NCI-H1048 (cell line): Measurements from ENCODE around the gene RFX3.

Experiments used
- DNase-seq: peaks from one replicate; lab custom pipeline; 2025; lab: John Stamatoyannopoulos, UW

The RFX3 gene

DNA sequence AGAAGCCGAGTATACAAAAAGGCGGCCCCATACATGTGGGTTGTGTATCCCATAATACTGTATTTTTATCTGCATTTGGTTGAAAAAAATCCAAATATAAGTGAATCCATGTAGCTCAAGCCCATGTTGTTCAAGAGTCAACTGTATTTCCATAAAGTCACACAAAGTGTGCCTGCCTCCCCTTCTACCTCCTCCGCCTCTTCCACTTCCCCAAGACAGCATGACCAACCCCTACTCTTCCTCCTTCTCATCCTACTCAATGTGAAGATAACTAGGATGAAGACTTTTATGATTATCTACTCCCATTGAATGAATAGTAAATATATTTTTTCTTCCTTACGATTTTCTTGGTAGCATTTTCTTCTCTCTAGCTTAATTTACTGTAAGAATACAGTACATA is 92.7 kb downstream of the RFX3 start:
- no peak for DNase-seq

DNA sequence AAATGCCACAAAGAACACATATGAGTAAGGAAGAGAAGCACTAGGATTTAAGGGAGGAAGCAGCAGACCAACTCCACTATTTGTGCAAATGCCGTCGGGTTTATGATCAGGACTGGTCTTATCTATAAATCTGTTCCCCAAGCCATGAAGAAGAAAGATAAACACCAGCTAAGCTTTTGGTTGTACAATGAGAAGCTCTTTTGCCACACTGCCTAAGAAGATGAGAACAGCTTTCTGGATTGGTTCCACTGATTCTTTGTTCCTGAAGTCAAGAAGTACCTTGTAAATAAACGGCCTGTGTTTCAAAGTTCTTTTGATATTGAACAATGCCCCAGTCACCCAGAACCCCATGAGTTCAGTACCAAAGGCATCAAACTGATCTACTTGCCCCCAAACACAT is 93.9 kb downstream of the RFX3 start:
- DNase-seq: no peak

DNA sequence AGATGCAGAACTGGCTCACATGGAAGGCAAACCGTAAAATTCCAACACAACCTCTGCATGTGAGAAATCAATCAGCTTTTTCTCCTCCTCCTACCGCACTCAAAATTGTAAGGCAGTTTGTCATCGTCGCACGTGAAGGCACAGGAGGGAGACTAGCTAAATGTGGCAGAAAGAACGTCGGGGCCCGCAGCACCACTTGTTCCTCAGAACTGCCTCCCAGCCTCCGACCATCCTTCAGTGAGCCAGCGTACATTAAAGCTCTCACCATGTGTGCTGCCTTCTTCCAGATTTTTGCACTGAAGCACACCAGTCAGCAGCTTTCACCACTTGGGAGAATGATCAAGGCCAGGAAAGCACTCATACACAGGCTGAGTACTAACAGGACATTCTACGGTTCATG is 105.9 kb downstream of the RFX3 start:
- DNase-seq: no peak

DNA sequence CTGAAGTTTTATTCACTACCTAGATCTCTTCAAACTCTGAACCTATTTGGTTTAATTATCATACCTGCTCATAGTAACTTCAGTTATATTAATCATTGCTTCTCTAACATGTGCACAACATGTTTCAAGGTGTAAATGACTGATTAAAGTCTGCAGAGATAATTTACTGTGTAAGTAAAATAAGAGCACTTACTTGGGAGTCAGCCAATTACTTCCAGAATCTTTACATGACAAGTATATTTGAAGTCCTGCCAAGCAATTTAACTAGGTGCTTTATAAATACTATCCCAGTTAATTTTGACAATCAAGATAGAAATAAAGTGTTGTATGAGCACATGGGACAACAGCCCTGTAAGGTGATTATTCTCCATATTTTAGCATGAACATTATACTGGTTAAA is 109.9 kb downstream of the RFX3 start:
- DNase-seq: no peak

DNA sequence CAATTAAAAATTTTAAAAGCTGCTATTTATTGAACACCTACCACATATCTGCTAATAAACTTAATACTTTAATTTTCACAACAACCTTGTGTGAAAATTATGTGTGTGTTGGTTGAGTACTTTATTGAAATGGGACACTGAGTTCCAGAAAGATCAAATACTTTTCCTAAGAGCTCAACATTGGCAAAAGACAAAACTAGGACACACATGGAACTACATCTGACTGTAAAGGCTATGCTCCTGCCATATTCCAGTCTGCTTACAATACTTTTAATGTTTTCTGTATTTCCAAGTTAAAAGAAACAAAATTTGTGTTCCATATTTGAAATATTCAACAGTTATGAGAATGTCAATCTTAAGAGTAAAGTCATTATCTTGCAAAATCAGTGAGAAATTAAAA is 111.8 kb downstream of the RFX3 start:
- no peak for DNase-seq

DNA sequence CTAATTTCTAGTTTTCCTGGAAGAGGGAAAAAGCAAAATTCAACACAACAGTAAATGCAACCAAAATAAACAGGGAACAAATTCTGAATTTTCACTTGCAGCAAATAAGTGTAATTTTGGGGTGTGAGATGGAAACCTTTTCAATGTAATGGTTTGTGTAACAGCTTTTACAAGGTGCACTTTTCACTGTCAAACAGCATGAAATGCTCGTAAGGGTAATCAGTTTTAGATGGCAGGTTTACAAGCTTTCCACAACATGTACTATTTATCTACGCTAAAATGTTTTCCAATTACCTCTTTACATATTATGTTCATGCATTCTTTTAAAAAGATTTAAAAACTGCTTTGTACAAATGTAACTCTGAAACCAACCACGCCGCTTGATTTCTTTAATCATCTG is 115.3 kb downstream of the RFX3 start:
- DNase-seq: no peak

DNA sequence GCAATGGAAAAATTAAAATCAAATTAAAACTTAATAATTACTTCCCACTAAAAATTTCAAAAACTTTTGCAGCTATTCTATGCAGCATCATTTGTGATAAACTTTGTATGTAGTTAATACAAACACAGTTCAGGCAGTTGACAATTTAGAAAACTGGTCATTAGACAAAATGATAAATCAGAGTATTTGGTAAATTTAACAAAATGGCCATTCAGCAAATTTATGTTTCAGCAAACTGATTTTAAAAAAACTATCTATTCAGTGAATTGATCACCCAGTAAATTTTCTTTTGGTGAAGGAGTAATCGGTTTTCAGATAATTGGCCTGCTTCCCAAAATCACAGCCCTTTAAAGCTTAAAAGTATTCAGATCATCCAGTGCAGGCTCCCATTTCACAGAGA is 116.3 kb downstream of the RFX3 start:
- DNase-seq: no peak

DNA sequence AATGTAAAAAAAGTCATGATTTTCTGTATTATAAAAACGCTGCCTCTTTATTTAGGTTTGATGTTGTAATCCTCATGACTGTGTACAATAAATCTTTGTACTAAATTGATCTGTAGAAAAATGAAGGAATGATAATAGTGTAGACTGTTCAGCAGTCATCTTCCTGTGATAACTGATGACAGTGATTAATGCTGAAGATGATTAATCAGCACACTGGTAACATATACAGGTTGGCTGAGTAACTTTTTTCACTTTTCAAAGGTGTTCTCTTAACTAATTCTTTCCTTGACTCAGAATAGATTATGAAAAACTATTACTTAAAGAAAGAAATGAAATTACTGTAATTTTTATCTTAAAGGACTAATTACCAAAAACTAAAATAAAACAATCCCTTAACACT is 122.5 kb downstream of the RFX3 start:
- no peak for DNase-seq

DNA sequence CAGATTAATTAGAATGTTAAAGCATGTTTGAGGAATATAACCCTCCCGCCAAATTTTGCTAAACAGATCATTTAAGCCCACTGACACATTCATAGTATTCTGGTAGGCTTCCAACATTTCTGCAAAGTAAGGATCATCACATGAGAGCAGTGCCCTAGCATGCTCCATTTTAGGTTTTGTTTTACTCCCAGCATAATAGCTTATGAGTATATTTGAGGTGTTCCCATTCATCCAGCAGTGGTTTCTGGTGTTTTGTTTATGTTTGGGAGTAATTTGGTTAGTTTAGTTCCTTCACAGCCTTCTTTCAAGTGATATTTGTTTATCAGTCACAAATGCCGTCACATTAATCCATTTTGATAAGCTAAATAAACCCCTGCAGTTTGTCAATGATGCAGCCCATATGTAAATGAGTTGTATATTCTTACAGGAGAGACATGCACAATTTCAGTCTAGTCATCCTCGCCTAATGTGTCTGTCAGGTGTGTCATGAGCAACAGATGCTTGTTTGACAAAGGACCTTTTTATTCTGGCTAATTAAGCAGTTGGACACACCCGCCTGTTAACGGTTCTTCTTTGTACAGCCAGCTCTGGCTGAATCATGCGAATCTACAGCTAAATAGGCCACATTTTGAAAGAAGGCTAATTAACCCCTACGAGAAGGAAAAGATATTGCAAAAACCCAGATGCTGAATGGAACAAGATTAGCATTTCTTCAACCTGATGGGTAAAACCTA is 124.4 kb downstream of the RFX3 start:
- DNase-seq: peak; percentile 66

DNA sequence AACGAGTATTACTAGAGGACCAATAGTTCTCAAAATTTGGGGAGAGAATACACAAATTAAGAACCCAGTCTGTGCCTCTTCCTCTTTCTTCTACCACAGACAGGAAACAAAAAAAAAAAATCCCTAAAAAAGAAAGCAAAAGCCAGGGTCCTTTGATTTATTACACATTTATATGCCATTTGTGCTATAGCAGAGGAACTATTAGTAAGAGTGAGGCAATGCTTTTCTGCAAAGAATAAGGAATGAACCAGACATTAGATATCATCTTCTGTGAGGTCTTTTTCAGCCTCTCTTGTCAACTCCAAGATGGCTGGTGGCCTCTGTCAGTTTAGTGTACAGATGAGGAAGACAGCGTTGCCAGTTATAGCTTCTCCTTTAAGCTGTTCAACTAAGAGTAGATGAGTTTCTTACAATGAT is 127.6 kb downstream of the RFX3 start:
- DNase-seq: no peak

DNA sequence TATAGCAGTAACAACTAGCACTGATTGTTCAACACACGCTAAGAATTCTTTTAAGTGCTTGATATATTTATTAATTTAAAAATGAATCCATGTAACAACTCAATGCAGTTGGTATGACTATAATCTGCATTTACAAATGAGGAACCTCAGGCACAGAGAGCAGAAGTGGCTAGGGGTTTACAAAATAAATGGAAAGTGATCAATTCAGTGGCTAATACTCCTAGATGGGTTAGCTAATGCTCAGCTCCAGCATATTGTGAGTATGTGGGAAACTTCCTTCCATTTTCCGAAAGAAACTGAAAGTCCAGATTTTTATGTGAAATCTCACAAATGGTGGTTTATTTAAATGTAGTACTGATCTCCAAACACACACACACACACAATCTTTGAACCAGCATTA is 128.0 kb downstream of the RFX3 start:
- DNase-seq: no peak

DNA sequence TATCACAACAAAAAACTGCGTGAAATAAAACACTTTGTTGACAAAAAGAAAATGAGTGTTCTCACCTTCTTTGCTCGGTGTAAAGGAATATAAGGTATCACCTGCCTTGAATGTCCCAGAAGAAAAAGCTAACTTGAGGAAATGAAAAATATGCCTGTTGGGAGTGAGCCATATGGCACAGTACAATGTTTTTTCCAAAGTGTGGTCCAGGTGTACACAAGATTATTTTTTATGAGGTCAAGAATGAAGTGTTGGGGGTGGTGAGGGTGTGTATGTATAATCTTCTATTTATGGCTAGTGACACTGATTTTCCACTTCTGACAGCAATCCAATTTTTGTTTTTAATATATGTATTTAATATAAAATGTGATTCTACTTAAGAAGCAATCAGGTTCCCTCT is 134.4 kb downstream of the RFX3 start:
- no peak for DNase-seq

DNA sequence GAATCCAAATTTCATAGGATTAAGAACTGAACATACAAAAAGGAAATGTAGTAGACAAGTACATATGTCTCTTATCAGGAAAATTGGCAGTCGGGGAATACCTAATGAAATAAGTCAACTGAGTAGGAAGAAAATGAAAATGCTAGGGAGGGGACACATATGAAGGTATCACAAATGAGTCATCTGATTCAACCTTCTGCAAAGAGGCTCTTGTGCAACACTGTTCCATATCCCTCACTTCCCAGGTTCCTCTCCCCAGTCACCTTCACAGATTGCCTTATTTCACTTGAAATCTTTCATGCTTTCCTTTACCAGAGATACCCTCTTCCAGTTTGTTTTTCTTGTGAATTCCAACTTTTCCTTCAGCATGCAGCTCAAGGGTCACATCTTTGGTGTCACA is 139.0 kb downstream of the RFX3 start:
- no peak for DNase-seq

DNA sequence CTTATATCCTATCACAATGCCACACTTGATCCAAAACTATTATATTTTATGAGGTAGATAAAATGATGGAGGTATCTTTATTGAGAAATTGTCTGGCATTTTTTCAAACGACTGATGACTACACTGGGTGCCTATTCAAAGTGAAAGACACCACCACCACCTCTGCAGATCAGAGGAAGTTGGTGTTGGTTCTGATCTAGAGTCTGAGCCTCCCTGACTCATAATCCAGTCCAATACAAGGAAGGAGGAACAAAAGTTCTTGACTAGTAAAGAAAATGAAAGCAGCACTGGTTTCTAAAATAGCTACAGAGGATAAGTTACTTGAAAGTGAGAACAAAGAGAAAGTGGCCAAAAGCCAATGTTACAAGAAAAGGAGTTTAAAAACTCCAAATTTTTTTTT is 139.9 kb downstream of the RFX3 start:
- no peak for DNase-seq

DNA sequence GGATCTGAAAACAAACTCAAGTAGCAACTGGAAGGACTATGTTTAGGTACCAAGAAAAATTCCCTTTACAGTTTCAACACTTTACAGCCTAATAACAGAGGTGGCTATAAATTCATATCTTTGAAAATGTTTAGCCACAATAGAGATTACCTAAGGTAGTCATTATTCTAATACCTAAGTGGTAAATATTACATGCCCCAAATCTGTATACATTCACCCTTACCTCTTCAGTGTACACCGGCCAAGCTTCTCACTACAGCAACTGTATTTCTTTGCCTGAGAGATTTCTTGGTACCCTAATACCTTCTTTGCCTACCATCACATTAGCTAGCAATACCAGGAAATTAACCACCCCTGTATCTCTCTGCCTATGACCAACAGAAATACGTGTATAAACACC is 154.0 kb downstream of the RFX3 start:
- DNase-seq: no peak

DNA sequence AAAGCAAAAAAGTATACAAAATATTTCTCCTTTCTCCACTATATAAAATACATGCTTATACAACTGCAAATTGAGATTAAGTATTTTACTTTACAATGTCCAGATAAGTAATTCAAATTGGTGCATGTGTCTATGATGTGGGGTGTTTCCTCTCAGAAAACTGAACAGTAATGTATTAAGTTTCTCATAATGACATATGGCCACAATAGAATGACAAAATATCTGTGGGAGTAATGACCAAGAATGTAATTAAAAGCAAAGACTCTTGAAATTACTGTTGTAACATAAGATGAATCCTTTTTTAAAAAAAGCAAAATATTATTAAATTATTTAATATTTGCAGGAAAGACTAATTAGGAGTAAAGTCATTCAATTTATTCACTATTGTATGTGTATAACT is 155.1 kb downstream of the RFX3 start:
- no peak for DNase-seq

DNA sequence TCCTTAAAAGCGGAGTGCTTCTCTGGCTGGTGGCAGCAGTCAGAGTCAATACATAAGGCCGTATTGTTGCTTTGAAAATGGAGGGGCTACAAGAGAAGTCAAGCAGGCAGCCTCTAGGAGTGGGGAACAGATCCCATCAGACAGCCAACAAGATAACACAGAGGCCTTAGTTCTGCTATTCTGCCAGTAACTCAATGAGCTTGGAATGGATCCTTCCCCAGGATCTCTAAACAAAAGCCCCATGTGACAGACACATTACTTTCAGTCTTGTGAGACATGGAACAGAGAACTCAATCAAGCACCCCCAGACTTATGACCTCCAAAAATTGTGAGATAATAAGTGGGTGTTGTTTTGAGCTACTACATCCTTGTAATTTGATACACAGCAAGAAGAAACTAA is 158.6 kb downstream of the RFX3 start:
- no peak for DNase-seq

DNA sequence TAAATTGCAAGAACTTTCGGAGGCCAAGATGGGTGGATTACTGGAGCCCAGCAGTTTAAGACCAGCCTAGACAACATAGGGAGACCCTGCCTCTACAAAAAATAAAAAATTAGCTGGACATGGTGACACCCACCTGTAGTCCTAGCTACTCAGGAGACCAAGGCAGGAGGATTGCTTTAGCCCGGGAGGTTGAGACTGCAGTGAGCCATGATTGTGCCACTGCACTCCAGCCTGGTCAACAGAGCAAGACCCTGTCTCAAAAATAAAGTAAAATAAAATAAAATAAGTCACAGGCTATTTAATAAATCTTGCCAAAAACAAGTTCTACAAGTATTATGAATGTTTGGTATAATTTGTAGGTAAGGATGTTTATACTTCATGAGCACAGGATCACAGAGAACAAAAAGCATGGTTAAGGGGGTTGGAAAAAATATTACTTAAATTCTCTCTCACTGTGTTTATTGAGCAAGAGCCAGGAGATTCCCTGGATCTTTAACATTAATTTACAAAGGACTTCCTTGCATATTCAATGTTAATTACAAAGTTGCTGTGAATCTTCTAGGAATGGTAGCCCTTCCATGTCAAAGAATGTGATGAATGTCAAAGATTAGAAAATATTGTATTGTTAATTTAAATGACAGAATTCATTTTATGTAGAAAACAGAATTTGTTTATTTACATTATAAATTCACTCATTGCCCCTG is 164.0 kb downstream of the RFX3 start:
- no peak for DNase-seq

DNA sequence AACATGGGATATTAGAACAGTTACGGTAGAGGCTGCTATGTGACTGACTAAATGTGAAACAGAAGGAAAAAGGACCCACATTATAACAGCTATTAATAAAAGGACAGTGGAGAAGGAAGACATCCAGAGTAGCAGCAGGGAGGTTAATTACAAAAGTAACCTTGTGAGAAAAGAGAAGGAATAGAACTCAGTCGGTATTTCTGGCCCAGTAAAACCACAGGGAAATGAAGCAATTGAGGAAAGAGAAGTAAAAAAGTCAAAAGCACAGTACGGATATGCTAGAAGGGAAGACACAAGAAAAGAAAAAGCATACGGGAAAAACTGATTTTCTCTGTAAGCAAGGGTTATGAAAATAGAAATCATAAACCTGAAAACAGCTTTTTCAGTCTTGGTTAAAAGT is 164.7 kb downstream of the RFX3 start:
- no peak for DNase-seq

DNA sequence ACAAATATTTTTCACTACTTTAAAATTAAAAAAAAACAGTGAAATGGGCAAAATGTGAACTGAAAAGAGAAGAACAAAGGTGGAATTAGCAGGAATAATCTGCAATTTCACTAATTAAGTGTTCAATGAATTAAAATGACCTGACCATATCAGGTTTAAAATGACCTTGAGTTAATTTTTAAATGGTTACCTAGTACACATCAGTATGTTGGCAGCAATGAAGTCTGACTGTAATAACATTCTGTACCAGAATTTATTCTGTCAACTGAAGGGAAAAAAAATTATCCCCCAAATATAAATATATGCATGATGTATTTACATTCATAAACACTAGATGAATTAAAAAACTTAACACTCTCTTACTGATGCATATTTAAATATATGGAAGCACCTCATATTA is 165.6 kb downstream of the RFX3 start:
- DNase-seq: no peak

DNA sequence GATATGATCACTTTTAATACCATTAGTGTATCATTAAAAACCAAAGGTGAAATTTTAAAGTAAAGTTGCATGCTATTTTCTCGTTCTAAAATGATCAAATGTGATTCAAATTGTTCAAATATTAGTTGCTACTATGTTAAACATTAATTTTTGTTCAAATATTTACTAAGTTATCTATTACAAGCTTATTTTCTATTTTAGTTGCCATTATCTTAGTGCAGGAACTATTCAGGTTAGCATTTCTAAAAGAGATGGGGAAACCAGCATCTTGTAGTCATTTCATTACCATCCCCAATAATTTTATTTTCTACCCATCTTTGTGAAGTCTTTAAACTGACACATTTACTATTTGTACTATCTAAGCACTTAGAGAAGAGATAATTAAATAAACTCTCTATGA is 166.0 kb downstream of the RFX3 start:
- no peak for DNase-seq

DNA sequence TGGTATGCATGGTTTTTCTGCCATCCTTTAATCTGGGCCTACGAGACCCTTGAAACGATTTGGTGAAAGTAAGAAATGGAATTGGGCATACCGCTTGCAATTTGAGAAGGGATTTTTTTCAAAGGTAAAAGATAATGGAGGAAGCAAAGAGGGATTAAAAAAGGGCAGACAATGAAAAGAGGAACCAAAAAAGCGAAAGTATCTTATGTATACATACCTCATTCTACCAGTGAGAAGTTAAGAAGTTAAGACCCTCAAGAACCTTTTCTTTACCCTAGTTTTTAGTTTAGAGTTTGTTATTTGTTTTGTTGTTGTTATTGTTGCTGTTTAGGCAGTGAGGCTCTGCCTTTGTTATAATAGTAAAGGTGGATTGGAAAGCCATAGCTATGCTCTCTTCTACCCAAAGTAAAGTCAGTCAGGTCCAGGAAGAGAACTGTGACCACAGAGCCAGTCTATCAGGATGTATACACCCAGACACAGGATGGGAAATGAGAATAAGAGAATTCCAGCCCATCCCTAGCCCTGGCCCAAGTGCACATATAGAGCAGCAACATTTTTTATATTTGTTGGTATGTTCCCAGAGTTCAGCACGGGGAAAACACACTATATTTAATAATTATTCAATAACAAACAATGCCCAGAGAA is 166.6 kb downstream of the RFX3 start:
- DNase-seq: no peak

DNA sequence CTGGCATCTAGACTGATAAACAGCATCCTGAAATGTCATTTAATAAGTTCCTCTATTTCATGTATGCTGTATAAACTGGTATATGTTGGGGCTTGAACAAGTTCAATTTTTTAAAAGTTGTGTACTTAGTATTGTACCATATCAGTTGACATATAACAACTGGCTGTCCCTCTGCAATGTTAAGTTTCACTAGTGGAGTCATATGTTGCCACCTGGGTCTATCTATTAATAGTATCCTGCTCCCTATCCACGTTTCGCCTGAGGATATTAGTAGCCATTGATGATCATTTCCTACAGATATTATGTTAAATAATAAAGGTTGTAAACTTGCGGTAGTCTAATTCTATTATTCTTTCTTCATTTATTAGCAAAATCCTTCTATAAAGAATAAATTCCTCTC is 177.6 kb downstream of the RFX3 start:
- no peak for DNase-seq

DNA sequence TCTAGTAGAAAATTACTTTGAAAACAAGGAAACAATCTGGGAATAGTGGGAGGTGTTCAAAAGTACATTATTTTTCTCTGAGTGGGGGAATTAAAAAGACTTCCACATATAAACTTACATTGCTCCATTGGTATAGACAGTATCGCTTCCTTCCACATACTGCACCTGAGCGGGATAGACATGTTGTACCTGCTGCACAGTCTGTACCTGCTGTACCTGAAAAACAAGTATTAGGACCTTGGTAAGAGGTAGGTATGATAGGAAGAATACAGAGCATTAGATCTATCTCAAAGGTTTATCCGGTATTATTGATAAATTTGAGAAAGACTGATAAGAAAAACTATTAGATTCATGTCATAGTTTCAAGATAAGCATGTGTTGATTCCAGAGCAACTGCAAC is 179.3 kb downstream of the RFX3 start:
- no peak for DNase-seq
